ENCODE measurements around the gene IDS. TPM values are rescaled to one million over a fixed set of nuclear protein-coding genes. Genes with fewer than 3 reads are reported as not detected.
A peak's percentile ranks its signal among the peaks of the same experiment; 100 is the strongest.

The IDS gene
- total and polyA plus RNA-seq, 2 donors (not counting 3 experiments of a cell fraction or from before 2014, with no cell fraction given), result 35.2 to 44.0 TPM

DNA sequence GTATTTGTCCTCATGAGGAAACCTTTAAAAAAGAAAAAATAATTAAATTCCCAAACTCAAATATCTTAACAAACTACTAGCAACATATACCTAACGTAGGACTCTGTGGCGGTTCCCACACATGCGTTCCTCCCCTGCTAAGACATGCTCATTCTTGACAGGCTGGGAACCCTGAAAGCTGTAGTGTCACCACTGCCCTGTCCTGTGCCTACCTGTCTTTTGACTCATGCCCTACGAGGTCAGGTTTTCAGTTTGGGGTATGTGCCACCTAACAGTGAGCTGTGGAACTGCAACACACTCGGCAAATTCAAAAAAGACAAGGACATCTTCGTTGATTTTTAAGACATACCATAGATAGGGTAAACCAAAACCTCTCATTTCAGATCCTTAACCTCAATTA is 17.8 kb downstream of the IDS start:
- ChIA-PET CTCF (interaction anchor here (0.9 to 1.0 kb wide), 2 partner anchors 16 to 25 kb away, joined by 3 read pairs; no protein-coding TSS in a partner anchor), POLR2A (no interaction called here)
- H3K9ac ChIP-seq (replicated peaks; ENCODE audit: extremely low read depth, insufficient read depth, low read length), result no peak overlapping the region
- no peak for TF ChIP-seq EZH2 (IDR thresholded peaks at IDR 0.05; ENCODE audit: borderline replicate concordance, low read depth, low read length, severe bottlenecking)
- TF ChIP-seq GATA2 (IDR thresholded peaks at IDR 0.05; ENCODE audit: insufficient read depth, insufficient read length, low read depth, low read length), result no peak
- TF ChIP-seq JUN (IDR thresholded peaks at IDR 0.05; ENCODE audit: borderline replicate concordance, insufficient read depth, insufficient read length, low read depth), result no peak
- TF ChIP-seq, protein P1, sequence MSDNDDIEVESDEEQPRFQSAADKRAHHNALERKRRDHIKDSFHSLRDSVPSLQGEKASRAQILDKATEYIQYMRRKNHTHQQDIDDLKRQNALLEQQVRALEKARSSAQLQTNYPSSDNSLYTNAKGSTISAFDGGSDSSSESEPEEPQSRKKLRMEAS (IDR thresholded peaks at IDR 0.05; ENCODE audit: insufficient read depth, insufficient read length), result no peak
- TF ChIP-seq, protein P2, sequence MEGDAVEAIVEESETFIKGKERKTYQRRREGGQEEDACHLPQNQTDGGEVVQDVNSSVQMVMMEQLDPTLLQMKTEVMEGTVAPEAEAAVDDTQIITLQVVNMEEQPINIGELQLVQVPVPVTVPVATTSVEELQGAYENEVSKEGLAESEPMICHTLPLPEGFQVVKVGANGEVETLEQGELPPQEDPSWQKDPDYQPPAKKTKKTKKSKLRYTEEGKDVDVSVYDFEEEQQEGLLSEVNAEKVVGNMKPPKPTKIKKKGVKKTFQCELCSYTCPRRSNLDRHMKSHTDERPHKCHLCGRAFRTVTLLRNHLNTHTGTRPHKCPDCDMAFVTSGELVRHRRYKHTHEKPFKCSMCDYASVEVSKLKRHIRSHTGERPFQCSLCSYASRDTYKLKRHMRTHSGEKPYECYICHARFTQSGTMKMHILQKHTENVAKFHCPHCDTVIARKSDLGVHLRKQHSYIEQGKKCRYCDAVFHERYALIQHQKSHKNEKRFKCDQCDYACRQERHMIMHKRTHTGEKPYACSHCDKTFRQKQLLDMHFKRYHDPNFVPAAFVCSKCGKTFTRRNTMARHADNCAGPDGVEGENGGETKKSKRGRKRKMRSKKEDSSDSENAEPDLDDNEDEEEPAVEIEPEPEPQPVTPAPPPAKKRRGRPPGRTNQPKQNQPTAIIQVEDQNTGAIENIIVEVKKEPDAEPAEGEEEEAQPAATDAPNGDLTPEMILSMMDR (IDR thresholded peaks at IDR 0.05; ENCODE audit: extremely low read depth in 1 of 2, insufficient read depth in 1 of 2, low read depth in 1 of 2, low read length in 2 of 2), result peak in 1 of 2 donors; percentile 7
- TF ChIP-seq FOS (IDR thresholded peaks at IDR 0.05; ENCODE audit: borderline replicate concordance, insufficient read depth, low read length), result no peak
- TF ChIP-seq MYC (IDR thresholded peaks at IDR 0.05; ENCODE audit: low read depth, low read length), result no peak
- H4K20me1 ChIP-seq (replicated peaks; ENCODE audit: control insufficient read depth, extremely low read depth, insufficient read depth, low read length), result no peaks in the 10 kb centered on the region
- H3K4me3 ChIP-seq (replicated peaks in 1 of 3; ENCODE audit: insufficient read depth in 1 of 3, low read depth in 1 of 3, low read length in 3 of 3), result no peak overlapping the region
- H3K27me3 ChIP-seq (ENCODE audit: control insufficient read depth in 2 of 2, insufficient read depth in 2 of 2, low read length in 2 of 2), result no peaks in the 10 kb centered on the region
- DNase-seq (ENCODE audit: low read depth, low spot score) (no peak), FAIRE-seq (peak; percentile 90)
- H3K36me3 ChIP-seq (ENCODE audit: control insufficient read depth in 2 of 2, extremely low read depth in 1 of 2, insufficient read depth in 2 of 2, low read length in 2 of 2), result peaks cover 0 to 13% of the 10 kb centered on the region in 2 experiments
- dilution Hi-C loops (cut with MboI; ENCODE audit: extremely low pct_ligation_motif_present, low sequenced_read_pairs), result no loop called here
- H2AFZ ChIP-seq (ENCODE audit: low read depth, low read length), result no peak overlapping the region
- no peaks in the 10 kb centered on the region for H3K4me1 ChIP-seq (ENCODE audit: control insufficient read depth, extremely low read depth, insufficient read depth, low read length)
- H3K4me2 ChIP-seq (ENCODE audit: insufficient read depth, low read length), result no peak overlapping the region
- intact Hi-C loops (cut with micrococcal nuclease), result no loop called here
- H3K79me2 ChIP-seq (ENCODE audit: control insufficient read depth, insufficient read depth, low read length), result no peaks in the 10 kb centered on the region
- BruUV-seq (replicated peaks), result no TSS peak
- H3K27ac ChIP-seq (ENCODE audit: insufficient read depth, low read depth, low read length), result no peak overlapping the region
- no peaks in the 10 kb centered on the region for H3K9me1 ChIP-seq (replicated peaks; ENCODE audit: control insufficient read depth, extremely low read depth, insufficient read depth, low read length)
- H3K9me3 ChIP-seq (replicated peaks; ENCODE audit: control insufficient read depth, insufficient read depth, low read length), result no peaks in the 10 kb centered on the region

Measured in endothelial cell of umbilical vein (primary cell).